Measurements from ENCODE around the gene SLC6A15. TPM values are rescaled to one million over a fixed set of nuclear protein-coding genes. Genes with fewer than 3 reads are reported as not detected.

The SLC6A15 gene
- total RNA-seq = not detected
- long read RNA-seq = 0 reads

GRCh38 chr12:84912198-84913128 is at the start of gene SLC6A15:
Gene SLC6A15 (minus strand): TSS chr12:84912799. CDS start chr12:84892120, 20,679 bp downstream.
- peak in 2 of 4 donors; percentile 21 to 40 for ATAC-seq
- Histone ChIP-seq H3K4me3 (no peak within 1 kb of the TSS), H3K4me1 (peaks cover 0 to 13% (median 0%) of the 10 kb centered on the region in 4 donors), H3K36me3 (no peaks in the 10 kb centered on the region), H3K27ac (no peak within 1 kb of the TSS), H3K27me3 (peaks cover 0 to 4% of the 10 kb centered on the region in 2 donors), H3K9me3 (no peaks in the 10 kb centered on the region)
- TF ChIP-seq POLR2A (IDR thresholded peaks at IDR 0.05) (no peak), CTCF (IDR thresholded peaks at IDR 0.05) (no peak)
- intact Hi-C loops (cut with DNase I) = no loop called here
- DNase-seq = peak in 1 of 3 donors; percentile 43
- WGBS (ENCODE audit: insufficient coverage, low coverage, low lambda C conversion rate, missing lambda C conversion rate) = 9% methylated on average over 21 of the region's 67 CpGs

- Histone ChIP-seq H3K27me3 (no peaks in the 10 kb centered on the region), H3K4me1 (no peaks in the 10 kb centered on the region), H3K4me3 (no peak overlapping the region), H3K36me3 (no peaks in the 10 kb centered on the region), H3K27ac (no peak overlapping the region), H3K9me3 (no peaks in the 10 kb centered on the region)
- no peak for DNase-seq
- TF ChIP-seq POLR2A (IDR thresholded peaks at IDR 0.05) (no peak), CTCF (IDR thresholded peaks at IDR 0.05) (no peak)
- 33% methylated on average over 1 of the region's 1 CpG for WGBS (ENCODE audit: insufficient coverage, low coverage, low lambda C conversion rate, missing lambda C conversion rate)
- ATAC-seq = no peak
- intact Hi-C loops (cut with DNase I) = no loop called here
Measured at GRCh38 chr12:84960918-84961317, 48.3 kb upstream of the SLC6A15 start.

- Histone ChIP-seq H3K9me3 (no peaks in the 10 kb centered on the region), H3K27ac (no peak overlapping the region), H3K27me3 (no peaks in the 10 kb centered on the region), H3K4me1 (no peaks in the 10 kb centered on the region), H3K36me3 (no peaks in the 10 kb centered on the region), H3K4me3 (no peak overlapping the region)
- TF ChIP-seq CTCF (IDR thresholded peaks at IDR 0.05) (no peak), POLR2A (IDR thresholded peaks at IDR 0.05) (no peak)
- WGBS (ENCODE audit: insufficient coverage, low coverage, low lambda C conversion rate, missing lambda C conversion rate) = 41% methylated on average over 4 of the region's 4 CpGs
- DNase-seq (no peak), ATAC-seq (no peak)
- intact Hi-C loops (cut with DNase I) = no loop called here
Measured at GRCh38 chr12:84955298-84955697, 42.7 kb upstream of the SLC6A15 start.

- Histone ChIP-seq H3K27ac (no peak overlapping the region), H3K27me3 (no peaks in the 10 kb centered on the region), H3K4me3 (no peak overlapping the region), H3K9me3 (no peaks in the 10 kb centered on the region), H3K4me1 (no peaks in the 10 kb centered on the region), H3K36me3 (no peaks in the 10 kb centered on the region)
- intact Hi-C loops (cut with DNase I) = no loop called here
- WGBS (ENCODE audit: insufficient coverage, low coverage, low lambda C conversion rate, missing lambda C conversion rate) = 29% methylated on average over 1 of the region's 1 CpG
- no peak for DNase-seq
- no peak for ATAC-seq
- no peak for TF ChIP-seq CTCF (IDR thresholded peaks at IDR 0.05)
- TF ChIP-seq POLR2A (IDR thresholded peaks at IDR 0.05) = no peak
Measured at GRCh38 chr12:84954415-84954814, 41.8 kb upstream of the SLC6A15 start.

All from right lobe of liver (tissue), 6 donors.